ENCODE data around the gene TSFM. TPM values are rescaled to one million over a fixed set of nuclear protein-coding genes. Genes with fewer than 3 reads are reported as not detected.
"Not testable (repeated sequence)": the region's sequence is repeated elsewhere in the genome, so short reads cannot be mapped to it uniquely, and the experiment has no call there.

TSFM gene
- total RNA-seq, 2 donors from 2014 or later = 35.9 to 50.2 TPM

DNA sequence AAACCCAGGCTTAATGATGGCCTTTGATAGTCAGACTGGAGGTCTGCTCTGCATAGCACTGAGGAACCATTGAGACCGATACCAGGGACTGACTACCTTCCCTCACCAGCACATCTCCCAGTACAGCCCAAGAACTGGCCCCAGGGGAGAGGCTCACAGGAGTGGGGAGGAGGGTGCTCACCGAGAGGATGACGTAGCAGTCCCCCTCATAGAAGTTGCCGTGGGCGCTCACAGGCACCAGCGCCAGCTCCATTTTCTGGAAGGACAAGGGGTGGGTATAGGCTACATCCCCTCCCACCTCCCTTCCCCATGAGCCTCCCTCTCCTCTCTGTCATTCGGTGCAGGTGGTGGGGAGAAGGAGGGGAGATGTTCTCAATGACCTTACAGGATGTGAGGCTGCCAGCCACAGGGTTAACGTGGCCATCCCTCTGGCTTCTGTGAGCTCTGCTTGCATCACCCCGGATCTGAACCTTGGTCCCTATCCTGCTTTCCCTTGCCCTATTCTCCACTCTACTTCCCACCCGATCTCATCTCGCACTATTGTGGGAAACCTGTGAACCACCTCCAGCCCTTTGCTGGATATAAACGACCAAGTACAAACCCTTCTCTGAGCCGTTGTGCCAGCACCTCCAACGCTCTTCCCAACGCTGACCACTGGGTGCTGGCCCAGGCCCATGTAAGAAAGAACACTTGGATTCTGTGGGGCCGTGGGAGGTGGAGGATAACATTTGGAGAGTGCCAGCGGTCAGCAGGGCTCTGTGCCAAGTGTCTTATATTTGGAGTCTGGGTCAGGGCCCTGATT lies 31.6 kb downstream of the TSFM start:
- no peak for ATAC-seq
- no peaks in the 10 kb centered on the region for H3K36me3 Mint-ChIP-seq
- H3K27ac Mint-ChIP-seq = peak overlapping the region in 1 of 2 donors; percentile 68
- no peaks in the 10 kb centered on the region for H3K9me3 Mint-ChIP-seq
- DNase-seq (ENCODE audit: low spot score in 2 of 2) = no peak

DNA sequence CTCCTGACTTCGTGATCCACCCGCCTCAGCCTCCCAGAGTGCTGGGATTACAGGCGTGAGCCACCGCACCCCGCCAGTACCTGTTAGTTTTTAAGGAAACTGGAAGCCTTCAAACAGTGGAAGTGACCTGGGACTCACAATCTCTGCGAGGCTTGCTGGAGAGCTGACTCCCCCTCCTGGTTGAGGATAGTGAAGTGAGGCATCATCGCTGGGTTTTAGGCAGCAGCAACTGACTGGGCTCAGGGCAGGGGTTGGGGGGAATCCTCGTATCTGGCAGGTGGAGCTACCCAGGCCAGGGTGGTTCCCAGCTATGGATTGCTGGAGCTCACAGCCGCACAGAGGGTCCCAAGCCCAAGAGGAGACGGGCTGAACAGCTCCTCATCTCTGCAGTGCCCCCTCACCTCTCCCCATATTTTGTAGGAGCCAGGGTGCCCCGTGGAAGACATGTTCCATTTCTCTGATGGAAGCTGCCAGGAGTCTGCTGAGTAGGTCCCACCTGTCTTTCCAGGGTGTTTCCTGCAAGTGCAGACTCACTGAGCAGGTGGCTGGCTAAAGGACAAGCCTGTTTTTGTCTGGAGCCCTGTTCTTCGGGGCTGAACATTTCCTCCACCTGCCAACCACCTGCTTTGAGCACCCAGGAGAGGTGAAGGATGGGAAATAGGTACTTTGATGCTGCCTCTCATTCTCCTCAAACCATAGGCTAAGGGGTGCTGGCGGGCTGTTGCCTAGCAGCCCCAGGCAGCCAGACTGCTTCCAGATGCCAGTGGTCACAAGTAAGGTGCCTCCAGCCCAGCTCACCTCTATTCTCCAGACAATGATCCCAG lies 32.8 kb downstream of the TSFM start:
- DNase-seq (ENCODE audit: low spot score in 2 of 2) (no peak), ATAC-seq (peak in 1 of 2 donors; percentile 13)
- H3K27ac Mint-ChIP-seq = no peak overlapping the region
- H3K36me3 Mint-ChIP-seq = no peaks in the 10 kb centered on the region
- no peaks in the 10 kb centered on the region for H3K9me3 Mint-ChIP-seq

DNA sequence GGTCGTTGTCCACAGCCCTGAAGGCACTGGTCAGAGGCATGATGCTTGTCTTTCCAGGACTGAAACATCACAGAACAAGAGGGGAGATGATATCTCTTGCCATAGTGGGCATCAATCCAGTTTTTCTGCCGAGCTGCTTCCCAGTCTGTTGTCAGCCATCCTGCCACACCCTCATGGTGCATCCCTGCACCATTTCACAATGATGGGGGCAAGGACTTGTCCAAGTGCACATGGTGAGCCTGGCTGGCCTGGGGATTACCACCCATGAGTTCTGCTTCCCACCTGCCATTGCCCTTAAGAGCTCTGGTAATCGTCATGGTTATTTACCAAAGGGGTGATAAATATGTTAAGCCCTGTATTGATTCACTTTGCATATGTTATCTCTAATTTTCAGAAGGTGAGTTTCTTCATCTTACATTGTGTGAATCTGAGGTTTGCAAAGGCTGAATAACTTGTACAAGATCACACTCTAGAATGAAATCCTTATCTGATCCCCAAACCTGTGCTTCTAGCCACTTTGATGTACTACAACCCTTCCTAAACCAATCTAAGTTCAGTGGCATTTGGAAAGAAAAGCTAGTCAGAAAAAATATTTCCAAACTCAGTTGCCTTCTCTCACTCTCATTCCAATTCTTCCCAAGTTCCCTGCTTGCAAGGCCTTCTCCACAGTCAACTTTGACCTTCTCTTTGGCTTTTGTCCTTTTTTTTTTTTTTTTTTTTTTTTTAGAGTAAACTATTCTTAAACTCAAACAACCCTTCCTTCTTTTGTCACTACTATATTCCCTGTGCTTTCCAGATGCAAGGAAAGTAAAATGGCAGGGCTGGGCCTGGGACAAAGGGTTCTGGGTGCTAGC lies 33.6 kb downstream of the TSFM start:
- no peak for ATAC-seq
- Mint-ChIP-seq H3K36me3 (no peaks in the 10 kb centered on the region), H3K27ac (no peak overlapping the region), H3K9me3 (no peaks in the 10 kb centered on the region)
- DNase-seq (ENCODE audit: low spot score in 2 of 2) = no peak

DNA sequence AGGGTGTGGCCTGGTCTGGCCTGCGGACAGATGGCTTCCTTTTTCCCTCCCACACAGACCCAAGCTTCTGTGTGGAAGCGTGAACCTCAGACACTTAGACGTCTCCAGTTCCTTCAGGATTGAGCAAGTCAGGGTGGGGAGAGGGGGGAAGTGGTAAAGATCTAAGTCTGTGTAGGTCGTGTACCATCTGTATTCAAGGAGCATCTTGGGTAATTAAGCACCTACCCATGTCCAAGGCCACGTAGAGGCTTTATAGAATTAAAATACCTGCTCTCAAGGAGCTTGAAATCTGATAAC lies 34.2 kb downstream of the TSFM start:
- ATAC-seq (no peak), DNase-seq (ENCODE audit: low spot score in 2 of 2) (no peak)
- no peak overlapping the region for H3K27ac Mint-ChIP-seq
- H3K9me3 Mint-ChIP-seq = no peaks in the 10 kb centered on the region
- H3K36me3 Mint-ChIP-seq = no peaks in the 10 kb centered on the region

DNA sequence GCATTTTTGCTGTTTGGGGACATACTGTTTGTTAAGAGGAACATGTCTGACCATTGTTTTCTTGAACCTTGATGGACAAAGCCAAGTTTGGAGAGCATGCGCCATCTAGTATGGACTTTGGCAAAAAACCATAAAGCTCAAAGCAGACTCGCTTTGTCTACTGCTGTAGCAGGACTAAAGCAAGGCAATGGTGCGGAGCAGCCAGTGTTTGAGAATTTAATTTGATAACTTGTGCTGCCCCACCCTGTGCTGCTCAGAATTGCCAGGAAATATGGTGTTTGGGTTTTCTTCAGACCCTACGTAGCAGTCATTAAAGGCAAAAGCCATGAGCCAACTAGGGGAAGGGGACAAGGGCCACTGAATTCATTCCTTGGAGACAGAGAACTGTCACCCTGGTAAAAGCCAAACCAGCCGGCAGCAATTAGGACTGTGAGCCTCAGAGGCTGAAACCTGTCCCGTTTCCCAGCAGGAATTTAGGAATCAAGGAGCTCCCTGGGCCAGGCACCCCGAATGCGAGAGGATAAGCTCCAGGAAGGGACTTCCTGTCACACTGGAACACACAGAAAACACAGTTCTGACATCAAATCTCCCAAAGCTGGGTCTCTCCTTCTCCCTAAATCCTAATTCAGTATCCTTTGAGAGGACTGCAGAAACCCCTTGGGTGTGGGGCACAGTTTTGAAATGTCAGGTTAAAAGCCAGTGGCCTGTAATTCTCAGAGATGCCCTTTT lies 34.8 kb downstream of the TSFM start:
- no peak for DNase-seq (ENCODE audit: low spot score in 2 of 2)
- Mint-ChIP-seq H3K27ac (no peak overlapping the region), H3K36me3 (no peaks in the 10 kb centered on the region), H3K9me3 (no peaks in the 10 kb centered on the region)
- ATAC-seq = no peak

DNA sequence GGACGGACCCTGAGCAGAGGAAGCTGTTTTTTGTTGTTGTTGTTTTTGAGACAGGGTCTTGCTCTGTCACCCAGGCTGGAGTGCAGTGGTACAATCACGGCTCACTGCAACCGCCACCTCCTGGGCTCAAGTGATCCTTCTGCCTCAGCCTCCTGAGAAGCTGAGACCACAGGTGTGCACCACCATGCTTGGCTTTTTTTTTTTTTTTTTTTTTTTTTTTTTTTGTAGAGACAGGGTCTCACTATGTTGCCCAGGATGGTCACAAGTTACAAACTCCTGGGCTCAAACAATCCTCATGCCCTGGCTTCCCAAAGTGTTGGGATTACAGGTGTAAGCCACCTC lies 35.4 kb downstream of the TSFM start:
- H3K36me3 Mint-ChIP-seq; DNase-seq (ENCODE audit: low spot score in 2 of 2); ATAC-seq; H3K9me3 Mint-ChIP-seq: not testable (repeated sequence)
- H3K27ac Mint-ChIP-seq = peak overlapping the region in 1 of 2 donors; percentile 72

DNA sequence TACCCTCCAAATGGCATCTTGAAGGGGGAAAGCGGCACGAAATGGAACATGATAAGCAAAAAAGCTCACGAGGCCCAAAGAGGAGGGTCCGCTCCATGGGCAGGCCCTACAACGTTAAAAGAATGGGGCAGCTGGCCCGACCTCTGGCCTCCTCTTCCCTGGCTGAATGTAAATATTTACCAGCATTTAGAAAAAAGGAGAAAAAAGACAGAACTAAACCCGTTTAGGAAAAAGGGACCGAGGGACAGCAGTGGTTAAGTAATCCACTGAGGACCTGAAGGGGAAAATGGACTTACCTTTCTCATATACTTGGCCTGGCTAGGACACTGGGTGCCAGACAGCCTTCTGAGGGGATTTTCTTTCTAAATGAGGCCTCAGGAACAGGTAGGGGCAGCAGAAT lies 37.5 kb downstream of the TSFM start:
- not testable (repeated sequence) for DNase-seq (ENCODE audit: low spot score in 2 of 2); H3K9me3 Mint-ChIP-seq; H3K36me3 Mint-ChIP-seq; ATAC-seq
- H3K27ac Mint-ChIP-seq = peak overlapping the region in 1 of 2 donors; percentile 74

DNA sequence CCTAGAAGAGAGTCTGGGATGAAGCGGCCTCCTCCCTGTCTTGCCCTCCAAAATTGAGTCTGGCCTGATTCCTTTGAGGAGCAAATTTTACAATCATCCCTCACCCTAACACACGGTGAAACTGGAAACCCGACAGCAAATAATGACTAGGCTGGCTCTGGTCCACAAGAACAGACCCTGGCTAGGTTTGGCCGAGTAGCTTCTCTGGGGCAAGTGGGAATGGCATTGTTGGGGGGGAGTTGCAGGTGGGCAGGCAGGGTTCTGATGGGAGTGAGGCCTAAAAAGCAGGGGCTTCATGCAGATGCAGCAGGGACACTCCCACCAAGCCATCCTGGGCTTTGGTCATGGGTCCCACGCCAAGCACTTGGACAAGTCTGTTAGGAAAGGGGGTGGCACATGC lies 38.4 kb downstream of the TSFM start:
- DNase-seq (ENCODE audit: low spot score in 2 of 2); H3K36me3 Mint-ChIP-seq; ATAC-seq; H3K9me3 Mint-ChIP-seq: not testable (repeated sequence)
- peak overlapping the region in 1 of 2 donors; percentile 87 for H3K27ac Mint-ChIP-seq

DNA sequence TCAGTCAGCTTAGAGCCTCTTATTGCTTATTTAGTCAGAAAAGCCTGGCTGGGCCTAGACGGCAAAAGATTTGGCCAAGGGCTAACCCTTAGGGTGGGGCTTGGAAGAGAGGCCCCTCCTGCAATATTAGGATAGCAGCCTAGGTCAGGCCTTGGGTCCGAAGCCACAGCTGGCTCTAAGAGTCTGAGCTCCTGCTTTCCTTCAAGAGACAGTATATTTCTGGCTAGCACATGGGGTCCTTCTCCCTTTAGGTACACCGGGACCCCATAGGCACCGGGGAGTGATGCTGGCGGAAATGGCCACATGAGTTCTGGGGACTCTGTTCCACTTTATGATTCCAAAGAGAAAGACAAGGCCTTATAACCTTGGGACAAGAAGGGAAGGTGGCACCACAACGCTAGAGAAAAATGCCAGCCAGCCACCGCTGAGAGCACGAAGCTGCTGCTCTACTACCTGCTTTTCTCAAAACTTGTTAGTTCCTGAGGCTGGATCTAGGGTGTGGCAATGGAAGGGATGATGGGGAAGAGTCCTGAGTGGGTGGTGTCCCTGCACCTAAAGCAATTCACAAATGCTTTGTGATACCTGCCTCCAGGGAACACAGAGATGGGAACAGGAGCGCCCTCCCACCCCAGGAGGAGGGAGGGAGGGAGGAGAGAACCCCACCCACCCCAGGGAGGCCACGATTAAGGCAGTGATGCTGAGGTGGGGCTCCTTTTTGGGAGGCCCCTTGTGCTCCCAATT lies 39.1 kb downstream of the TSFM start:
- no peak overlapping the region for H3K27ac Mint-ChIP-seq
- H3K9me3 Mint-ChIP-seq = no peaks in the 10 kb centered on the region
- DNase-seq (ENCODE audit: low spot score in 2 of 2) = no peak
- H3K36me3 Mint-ChIP-seq = no peaks in the 10 kb centered on the region
- no peak for ATAC-seq

DNA sequence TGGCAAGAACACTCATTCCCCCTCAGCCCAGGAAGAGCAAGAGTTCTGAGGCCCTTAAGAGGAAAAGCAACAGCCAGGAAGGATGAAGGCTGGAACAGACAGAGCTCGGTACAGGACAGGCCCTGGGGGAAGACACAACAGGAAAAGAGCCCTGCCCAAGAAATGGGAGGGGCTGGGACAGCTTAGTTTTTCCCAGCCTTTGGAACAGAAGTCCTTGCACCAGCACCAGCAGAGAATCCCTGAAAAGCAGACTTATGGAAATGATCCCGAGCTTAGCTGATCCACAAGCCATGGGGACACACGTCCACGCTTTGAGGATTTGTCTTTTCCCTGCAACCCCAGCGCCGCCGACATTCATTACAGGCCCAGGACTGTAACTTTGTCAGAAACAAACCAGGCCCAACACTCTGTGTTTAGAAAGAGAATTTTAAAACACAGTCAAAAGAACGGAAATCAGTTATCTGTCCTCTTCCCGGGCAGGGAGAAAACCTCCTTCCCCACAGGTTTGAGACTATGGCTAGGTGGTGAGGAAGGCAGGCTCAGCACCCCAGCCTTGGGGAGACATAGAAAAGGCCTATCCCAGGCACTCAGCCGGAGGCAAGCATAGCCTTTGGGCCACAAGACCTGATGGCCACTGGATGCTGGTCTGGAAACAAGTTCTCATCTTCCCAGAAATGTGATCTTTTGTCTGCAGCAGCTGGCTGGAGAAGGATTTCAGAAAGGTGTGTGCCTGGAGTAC lies 40.0 kb downstream of the TSFM start:
- peak overlapping the region in 1 of 2 donors; percentile 74 for H3K27ac Mint-ChIP-seq
- H3K36me3 Mint-ChIP-seq = no peaks in the 10 kb centered on the region
- no peaks in the 10 kb centered on the region for H3K9me3 Mint-ChIP-seq
- DNase-seq (ENCODE audit: low spot score in 2 of 2) (no peak), ATAC-seq (no peak)

DNA sequence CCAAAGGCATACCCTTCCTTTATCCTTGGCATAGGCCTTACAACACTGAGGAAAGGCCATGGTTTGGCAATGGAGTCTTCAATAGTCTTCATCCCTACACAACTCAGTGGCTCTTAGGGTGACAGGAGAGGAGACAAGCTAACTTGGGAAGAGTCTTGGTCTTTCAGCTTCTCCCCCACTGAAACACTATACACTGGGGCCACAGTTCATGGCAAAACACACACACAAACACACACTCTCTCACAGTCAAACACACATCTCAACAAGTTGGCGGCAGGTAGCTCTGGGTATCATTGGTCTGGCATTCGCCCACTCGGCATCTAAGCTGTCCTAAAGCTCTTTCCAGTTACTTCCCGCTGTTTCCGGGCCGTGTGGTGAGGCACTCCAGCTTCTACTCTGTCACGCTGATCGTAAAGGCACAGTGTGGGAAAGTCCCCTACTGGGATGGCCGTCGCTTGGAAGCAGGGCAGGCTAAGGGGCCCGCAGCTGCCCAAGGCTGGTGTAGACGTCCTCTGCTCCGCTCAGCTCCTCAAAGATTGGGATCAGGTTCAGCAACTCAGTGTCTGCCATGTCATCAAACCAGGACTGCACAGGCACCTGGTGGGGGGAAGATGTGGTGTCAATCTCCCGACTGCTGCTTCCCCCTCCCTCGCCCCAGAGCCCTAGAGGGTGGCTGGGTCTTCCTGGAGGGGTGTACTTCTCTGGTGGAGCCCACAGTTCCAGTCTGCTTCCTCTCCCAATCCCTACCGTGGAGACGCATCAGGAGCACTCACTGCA lies 40.7 kb downstream of the TSFM start:
- Mint-ChIP-seq H3K27ac (peak overlapping the region in 1 of 2 donors; percentile 39), H3K9me3 (no peaks in the 10 kb centered on the region), H3K36me3 (no peaks in the 10 kb centered on the region)
- ATAC-seq = no peak
- no peak for DNase-seq (ENCODE audit: low spot score in 2 of 2)

DNA sequence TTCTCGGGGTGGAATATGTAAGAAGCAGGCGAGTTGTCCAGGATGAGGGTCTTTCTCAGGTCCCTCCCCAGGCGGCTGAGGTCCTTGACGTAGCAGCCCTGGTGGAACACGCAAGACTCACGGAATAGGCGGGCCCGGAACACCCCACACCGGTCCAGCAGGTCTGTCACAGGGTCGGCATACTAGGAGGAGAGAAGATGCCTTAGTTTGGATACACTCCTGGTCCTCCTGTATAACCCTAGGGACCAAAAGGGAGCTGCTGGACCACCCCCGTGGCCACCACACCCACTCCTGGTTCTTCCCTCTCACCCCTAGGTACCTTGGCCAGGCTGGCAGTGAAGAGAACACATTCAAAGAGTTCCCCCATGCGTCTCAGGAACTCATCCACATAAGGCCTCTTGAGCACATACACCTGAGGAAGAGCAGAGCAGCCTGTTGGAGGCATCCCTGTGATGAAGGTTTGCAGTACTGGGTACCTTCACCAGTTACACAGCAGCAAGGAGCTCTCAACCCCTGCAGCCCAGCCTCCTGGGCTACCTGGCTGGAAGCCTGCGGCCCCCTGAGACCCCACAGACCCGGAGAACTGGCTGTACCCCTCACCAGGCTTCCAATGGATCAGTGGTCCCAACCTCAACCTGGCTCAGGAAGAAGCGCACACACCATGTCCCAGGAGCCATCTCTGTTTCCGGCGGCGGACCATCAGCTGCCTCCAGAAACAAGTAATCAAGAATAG lies 41.5 kb downstream of the TSFM start:
- DNase-seq (ENCODE audit: low spot score in 2 of 2) (no peak), ATAC-seq (no peak)
- Mint-ChIP-seq H3K36me3 (no peaks in the 10 kb centered on the region), H3K27ac (peak overlapping the region in 1 of 2 donors; percentile 29), H3K9me3 (no peaks in the 10 kb centered on the region)

DNA sequence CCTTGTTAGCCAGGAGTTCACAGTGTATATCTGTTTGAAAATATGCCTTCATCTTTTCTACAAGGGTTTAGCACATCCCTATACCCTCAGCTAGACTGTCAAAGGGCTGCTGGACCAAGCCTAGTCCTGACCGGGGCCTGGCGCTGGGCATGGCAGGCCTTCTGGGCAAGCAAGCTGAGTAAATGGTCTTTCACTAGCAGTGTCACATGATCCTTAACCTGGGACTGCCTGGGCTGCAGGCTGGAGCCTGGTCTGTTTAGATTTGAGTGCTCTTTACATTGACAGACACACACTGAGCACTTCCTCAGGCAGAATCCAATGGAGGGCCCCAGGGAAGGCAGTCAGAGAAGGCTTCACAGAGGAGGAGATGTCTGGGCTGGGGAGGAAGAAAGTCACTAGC lies 42.9 kb downstream of the TSFM start:
- ATAC-seq = no peak
- DNase-seq (ENCODE audit: low spot score in 2 of 2) = no peak
- peak overlapping the region; percentile 51 to 74 for H3K27ac Mint-ChIP-seq
- no peaks in the 10 kb centered on the region for H3K9me3 Mint-ChIP-seq
- no peaks in the 10 kb centered on the region for H3K36me3 Mint-ChIP-seq

DNA sequence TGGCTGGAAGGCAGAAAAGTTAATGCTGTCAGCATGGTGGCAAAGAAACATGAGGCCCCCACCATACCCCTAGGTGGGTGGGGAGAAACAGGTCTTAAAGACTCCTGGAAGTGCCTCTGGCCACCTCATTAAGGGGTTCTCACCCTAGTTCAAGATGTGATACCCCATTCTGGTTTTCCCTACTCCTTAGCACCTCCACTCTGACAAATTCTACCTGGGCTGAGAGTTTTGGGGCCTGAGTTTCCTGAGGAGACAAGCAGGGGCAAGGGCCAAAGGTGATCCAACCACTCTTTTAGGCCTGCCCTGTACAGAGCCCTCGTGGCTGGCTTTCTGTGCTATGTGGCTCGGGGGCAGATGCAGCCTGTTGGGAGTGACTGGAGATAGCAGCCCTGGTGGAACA lies 43.8 kb downstream of the TSFM start:
- H3K36me3 Mint-ChIP-seq = no peaks in the 10 kb centered on the region
- ATAC-seq = no peak
- no peaks in the 10 kb centered on the region for H3K9me3 Mint-ChIP-seq
- peak overlapping the region in 1 of 2 donors; percentile 33 for H3K27ac Mint-ChIP-seq
- no peak for DNase-seq (ENCODE audit: low spot score in 2 of 2)
